GM19397 (cell line): ENCODE measurements around the gene RXRA.

Experiments
- ATAC-seq: cut with Tn5 transposase; IDR thresholded peaks from one replicate; pipeline ENCODE4 v1.9.1; 2021; ENCODE audit warnings: mild to moderate bottlenecking, moderate library complexity; ENCODE audit not compliant: unreplicated experiment

The RXRA gene

GRCh38 chr9:134458207-134459108 lies 132.2 kb downstream of the RXRA start:
- ATAC-seq = no peak

- no peak for ATAC-seq
Measured at GRCh38 chr9:134459164-134459563, 132.9 kb downstream of the RXRA start.

GRCh38 chr9:134459573-134459972 lies 133.3 kb downstream of the RXRA start:
- ATAC-seq = no peak

- no peak for ATAC-seq
Measured at GRCh38 chr9:134460206-134460605, 134.0 kb downstream of the RXRA start.

- no peak for ATAC-seq
Measured at GRCh38 chr9:134460896-134461295, 134.6 kb downstream of the RXRA start.

GRCh38 chr9:134461426-134461982 lies 135.2 kb downstream of the RXRA start:
- ATAC-seq = no peak

- ATAC-seq = no peak
Measured at GRCh38 chr9:134462318-134462717, 136.1 kb downstream of the RXRA start.

GRCh38 chr9:134463280-134463679 lies 137.0 kb downstream of the RXRA start:
- no peak for ATAC-seq

- ATAC-seq = no peak
Measured at GRCh38 chr9:134466869-134467616, 140.8 kb downstream of the RXRA start.

GRCh38 chr9:134468358-134468757 lies 142.1 kb downstream of the RXRA start:
- no peak for ATAC-seq

GRCh38 chr9:134469041-134469875 lies 143.0 kb downstream of the RXRA start:
- ATAC-seq = no peak

GRCh38 chr9:134472256-134472655 lies 146.0 kb downstream of the RXRA start:
- no peak for ATAC-seq

- ATAC-seq = no peak
Measured at GRCh38 chr9:134473141-134474054, 147.1 kb downstream of the RXRA start.

GRCh38 chr9:134474055-134474370 lies 147.8 kb downstream of the RXRA start:
- ATAC-seq = no peak

- no peak for ATAC-seq
Measured at GRCh38 chr9:134475011-134475790, 148.9 kb downstream of the RXRA start.

- ATAC-seq = no peak
Measured at GRCh38 chr9:134476272-134476941, 150.2 kb downstream of the RXRA start.

- no peak for ATAC-seq
Measured at GRCh38 chr9:134476942-134477335, 150.7 kb downstream of the RXRA start.

GRCh38 chr9:134477342-134477925 lies 151.2 kb downstream of the RXRA start:
- no peak for ATAC-seq
